HepG2 (cell line): Measurements from ENCODE around the gene SULT2B1. TPM values are rescaled to one million over a fixed set of nuclear protein-coding genes. Genes with fewer than 3 reads are reported as not detected.

ENCODE experiments used
- AFF4 ChIP-seq: sonication (generic); formaldehyde crosslinking; IDR thresholded peaks from 2 replicates; pipeline ENCODE4 v1.4.0; 2020; ENCODE audit warnings: missing genetic modification reagents
- AGO1 ChIP-seq: fragments of 200-400 bp; formaldehyde crosslinking; IDR thresholded peaks from 2 replicates; pipeline ENCODE4 v1.6.1; 2017; ENCODE audit warnings: mild to moderate bottlenecking, low read depth, low read length, moderate library complexity; ENCODE audit not compliant: poor library complexity, severe bottlenecking
- CCDC6 ChIP-seq: sonication (generic); formaldehyde crosslinking; IDR thresholded peaks from 2 replicates; pipeline ENCODE4 v1.8.1; 2022; ENCODE audit warnings: mild to moderate bottlenecking, missing genetic modification reagents, moderate library complexity
- DMAP1 ChIP-seq: IDR thresholded peaks from 2 replicates; pipeline ENCODE4 v1.6.1; 2016
- ERF ChIP-seq: IDR thresholded peaks from 2 replicates; pipeline ENCODE4 v1.6.1; 2018; ENCODE audit warnings: missing biosample characterization, missing genetic modification reagents
- MED1 ChIP-seq: sonication (generic); formaldehyde crosslinking; IDR thresholded peaks from 2 replicates; pipeline ENCODE4 v1.4.0; 2020; ENCODE audit warnings: missing genetic modification reagents
- RFX3 ChIP-seq: IDR thresholded peaks from 2 replicates; pipeline ENCODE4 v1.6.1; 2016; ENCODE audit warnings: missing biosample characterization, missing genetic modification reagents
- SAP130 ChIP-seq: IDR thresholded peaks from 2 replicates; pipeline ENCODE4 v1.6.1; 2016; ENCODE audit warnings: low read depth
- SMAD1 ChIP-seq: sonication (generic); formaldehyde crosslinking; IDR thresholded peaks from 2 replicates; pipeline ENCODE4 v1.4.0; 2020; ENCODE audit warnings: missing genetic modification reagents, low read depth, mild to moderate bottlenecking, borderline replicate concordance
- SMAD9 ChIP-seq: sonication (generic); formaldehyde crosslinking; IDR thresholded peaks from 2 replicates; pipeline ENCODE4 v1.5.1; 2020; ENCODE audit warnings: mild to moderate bottlenecking, missing genetic modification reagents
- SNAPC5 ChIP-seq: sonication (generic); formaldehyde crosslinking; IDR thresholded peaks from 2 replicates; pipeline ENCODE4 v1.8.1; 2023; ENCODE audit warnings: mild to moderate bottlenecking, missing genetic modification reagents, borderline replicate concordance
- TBL1XR1 ChIP-seq: fragments of 150-350 bp; IDR thresholded peaks from 2 replicates; pipeline ENCODE4 v1.6.1; 2014; ENCODE audit warnings: borderline replicate concordance, low read length; ENCODE audit not compliant: partially characterized antibody
- TERF1 ChIP-seq: sonication (generic); formaldehyde crosslinking; IDR thresholded peaks from 2 replicates; pipeline ENCODE4 v1.8.0; 2022; ENCODE audit warnings: mild to moderate bottlenecking, missing genetic modification reagents, moderate library complexity
- THRA ChIP-seq: sonication (generic); formaldehyde crosslinking; IDR thresholded peaks from 2 replicates; pipeline ENCODE4 v1.4.0; 2020; ENCODE audit warnings: missing genetic modification reagents, borderline replicate concordance
- ZNF34 ChIP-seq: sonication (generic); formaldehyde crosslinking; IDR thresholded peaks from 2 replicates; pipeline ENCODE4 v1.4.0; 2020; ENCODE audit warnings: mild to moderate bottlenecking, missing genetic modification reagents, borderline replicate concordance
- ZNF550 ChIP-seq: sonication (generic); formaldehyde crosslinking; IDR thresholded peaks from 2 replicates; pipeline ENCODE4 v1.4.0; 2020; ENCODE audit warnings: mild to moderate bottlenecking, missing genetic modification reagents, borderline replicate concordance
- ZNF691 ChIP-seq: sonication (generic); formaldehyde crosslinking; IDR thresholded peaks from 2 replicates; pipeline ENCODE4 v1.4.0; 2020; ENCODE audit warnings: missing genetic modification reagents, low read depth, mild to moderate bottlenecking, borderline replicate concordance
- ZNF770 ChIP-seq: sonication (generic); formaldehyde crosslinking; IDR thresholded peaks from 2 replicates; pipeline ENCODE4 v1.5.0; 2020; ENCODE audit warnings: mild to moderate bottlenecking, missing genetic modification reagents
- ZSCAN31 ChIP-seq: sonication (generic); formaldehyde crosslinking; IDR thresholded peaks from 2 replicates; pipeline ENCODE4 v1.5.0; 2020; ENCODE audit warnings: low read depth, mild to moderate bottlenecking, missing genetic modification reagents
- polyA plus RNA-seq, 8 experiments: library from polyadenylated mRNA; depleted of rRNA in 3 of 8; stranded (reverse) in 7 of 8; unstranded in 1 of 8; fragments of >200 nt; fragmentation: Illumina TruSeq in 4 of 8; extraction: Trizol in 4 of 8; gene quantifications; 2 replicates each; pipeline versions ENCODE4 v1.2.1 to v1.2.3, GENCODE V29; 2011 to 2016; ENCODE audit warnings: low read depth in 4 of 8, missing spikeins in 1 of 8, mixed read lengths in 1 of 8; ENCODE audit not compliant: insufficient read depth in 1 of 8
- total RNA-seq, 5 experiments: library from RNA; depleted of rRNA; stranded (reverse); fragments of >200 nt; fragmentation: Illumina TruSeq; extraction: Trizol; gene quantifications; 2 replicates each; pipeline ENCODE4 v1.2.3, GENCODE V29; 2016; ENCODE audit warnings: low read depth in 1 of 5

Gene SULT2B1
- total and polyA plus RNA-seq, 2 of the 13 experiments (the other 11 are each of a cell fraction or from before 2014, with no cell fraction given): 0.13 TPM; not detected in 1

GRCh38 chr19:48633148-48634035 lies 81.4 kb downstream of the SULT2B1 start (continued):
- TF ChIP-seq AFF4 (CRISPR knock-in tag): no peak
- no peak for TF ChIP-seq ZSCAN31 (CRISPR knock-in tag)
- no peak for TF ChIP-seq SNAPC5 (CRISPR knock-in tag)
- TF ChIP-seq MED1: no peak
- no peak for TF ChIP-seq ZNF550 (CRISPR knock-in tag)
- TF ChIP-seq DMAP1 (CRISPR knock-in tag): no peak
- no peak for TF ChIP-seq RFX3 (CRISPR knock-in tag)
- no peak for TF ChIP-seq SMAD1 (CRISPR knock-in tag)
- 0 out of 2 replicates have a peak, but pooled peaks have one; percentile 28 for TF ChIP-seq THRA (CRISPR knock-in tag)
- TF ChIP-seq SMAD9 (CRISPR knock-in tag): no peak
- no peak for TF ChIP-seq ZNF691 (CRISPR knock-in tag)
- TF ChIP-seq TERF1 (CRISPR knock-in tag): no peak
- TF ChIP-seq TBL1XR1: no peak
- no peak for TF ChIP-seq ERF (CRISPR knock-in tag)
- TF ChIP-seq ZNF34 (CRISPR knock-in tag): no peak
- TF ChIP-seq CCDC6 (CRISPR knock-in tag): no peak
- TF ChIP-seq ZNF770 (CRISPR knock-in tag): peak; percentile 61; the same call in 1 of the 2 replicates
- TF ChIP-seq AGO1: no peak
- TF ChIP-seq SAP130 (CRISPR knock-in tag): 0 out of 2 replicates have a peak, but pooled peaks have one; percentile 15
